Stomach (tissue), 4 donors: ENCODE measurements around the gene RAB3GAP1.

Experiments used
- POLR2A ChIP-seq, 4 donors: fragments of 450-650 bp; IDR thresholded peaks; one replicate each; pipeline ENCODE4 v1.6.1; 2016; ENCODE audit warnings: antibody characterized with exemption in 4 of 4, control low read depth in 2 of 4, mild to moderate bottlenecking in 1 of 4, moderate library complexity in 1 of 4
- POLR2AphosphoS5 ChIP-seq, 3 donors: sonication (generic); formaldehyde crosslinking; IDR thresholded peaks; one replicate each; pipeline ENCODE4 v1.6.1; 2016; ENCODE audit warnings: antibody characterized with exemption in 3 of 3
- TF ChIP-seq, protein P1 (sequence below), 7 experiments: fragments of 450-650 bp in 4 of 7; fragments of 200-600 bp in 3 of 7; sonication (generic) in 3 of 7; IDR thresholded peaks; one replicate each; pipeline ENCODE4 v1.5.1; 2016 to 2019; ENCODE audit warnings: antibody characterized with exemption in 7 of 7, control low read depth in 2 of 7, mild to moderate bottlenecking in 1 of 7

DNA sequence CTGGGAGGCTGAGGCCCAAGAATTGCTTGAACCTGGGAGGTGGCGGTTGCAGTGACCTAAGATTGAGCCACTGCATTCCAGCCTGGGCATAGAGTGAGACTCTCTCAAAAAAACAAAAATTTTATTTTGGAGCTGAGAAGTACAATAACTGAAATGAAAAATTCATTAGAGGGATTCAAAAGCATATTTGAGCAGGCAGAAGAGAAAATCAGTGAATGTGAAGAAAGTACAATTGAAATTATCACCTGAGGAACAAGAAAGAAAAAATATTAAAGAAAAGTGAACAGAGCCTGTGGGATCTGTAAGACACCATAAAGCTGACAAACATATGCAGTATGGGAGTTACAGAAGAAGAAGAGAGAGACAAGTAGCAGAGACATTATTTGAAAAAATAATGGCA lies 137.1 kb downstream of the RAB3GAP1 start:
- TF ChIP-seq, protein P1, sequence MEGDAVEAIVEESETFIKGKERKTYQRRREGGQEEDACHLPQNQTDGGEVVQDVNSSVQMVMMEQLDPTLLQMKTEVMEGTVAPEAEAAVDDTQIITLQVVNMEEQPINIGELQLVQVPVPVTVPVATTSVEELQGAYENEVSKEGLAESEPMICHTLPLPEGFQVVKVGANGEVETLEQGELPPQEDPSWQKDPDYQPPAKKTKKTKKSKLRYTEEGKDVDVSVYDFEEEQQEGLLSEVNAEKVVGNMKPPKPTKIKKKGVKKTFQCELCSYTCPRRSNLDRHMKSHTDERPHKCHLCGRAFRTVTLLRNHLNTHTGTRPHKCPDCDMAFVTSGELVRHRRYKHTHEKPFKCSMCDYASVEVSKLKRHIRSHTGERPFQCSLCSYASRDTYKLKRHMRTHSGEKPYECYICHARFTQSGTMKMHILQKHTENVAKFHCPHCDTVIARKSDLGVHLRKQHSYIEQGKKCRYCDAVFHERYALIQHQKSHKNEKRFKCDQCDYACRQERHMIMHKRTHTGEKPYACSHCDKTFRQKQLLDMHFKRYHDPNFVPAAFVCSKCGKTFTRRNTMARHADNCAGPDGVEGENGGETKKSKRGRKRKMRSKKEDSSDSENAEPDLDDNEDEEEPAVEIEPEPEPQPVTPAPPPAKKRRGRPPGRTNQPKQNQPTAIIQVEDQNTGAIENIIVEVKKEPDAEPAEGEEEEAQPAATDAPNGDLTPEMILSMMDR (IDR thresholded peaks at IDR 0.05), result no peak
- no peak for TF ChIP-seq POLR2AphosphoS5 (IDR thresholded peaks at IDR 0.05)
- TF ChIP-seq POLR2A (IDR thresholded peaks at IDR 0.05), result no peak
